Measurements from ENCODE around the gene SLC22A2. TPM values are rescaled to one million over a fixed set of nuclear protein-coding genes. Genes with fewer than 3 reads are reported as not detected.

Gene SLC22A2
- total RNA-seq, 3 donors from 2014 or later: 0.16 TPM; not detected in 2

DNA sequence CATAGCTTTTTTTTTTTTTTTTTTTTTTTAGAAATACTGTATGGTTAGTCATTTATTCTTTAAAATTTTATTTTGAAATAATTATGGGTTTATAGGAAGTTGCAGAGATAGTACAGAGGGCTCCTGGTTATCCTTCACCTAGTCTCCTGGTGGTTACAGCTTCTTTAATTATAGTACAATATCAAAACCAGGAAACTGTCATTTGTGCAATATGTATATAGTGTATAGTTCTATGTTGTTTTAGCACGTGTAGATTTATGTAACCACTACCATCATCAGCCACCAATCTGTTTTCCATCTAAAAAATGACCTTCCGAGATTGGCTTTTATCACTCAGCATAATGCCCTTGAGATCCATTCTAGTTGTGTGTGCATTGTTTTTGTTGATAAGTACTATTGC, 54.7 kb downstream of the SLC22A2 start:
- H3K36me3 ChIP-seq (ENCODE audit: low read depth): no peaks in the 10 kb centered on the region
- intact Hi-C loops (cut with DNase I, micrococcal nuclease): no loop called here
- peaks cover 9% of the 10 kb centered on the region for H3K4me1 ChIP-seq (ENCODE audit: low read depth)
- TF ChIP-seq, protein P1, sequence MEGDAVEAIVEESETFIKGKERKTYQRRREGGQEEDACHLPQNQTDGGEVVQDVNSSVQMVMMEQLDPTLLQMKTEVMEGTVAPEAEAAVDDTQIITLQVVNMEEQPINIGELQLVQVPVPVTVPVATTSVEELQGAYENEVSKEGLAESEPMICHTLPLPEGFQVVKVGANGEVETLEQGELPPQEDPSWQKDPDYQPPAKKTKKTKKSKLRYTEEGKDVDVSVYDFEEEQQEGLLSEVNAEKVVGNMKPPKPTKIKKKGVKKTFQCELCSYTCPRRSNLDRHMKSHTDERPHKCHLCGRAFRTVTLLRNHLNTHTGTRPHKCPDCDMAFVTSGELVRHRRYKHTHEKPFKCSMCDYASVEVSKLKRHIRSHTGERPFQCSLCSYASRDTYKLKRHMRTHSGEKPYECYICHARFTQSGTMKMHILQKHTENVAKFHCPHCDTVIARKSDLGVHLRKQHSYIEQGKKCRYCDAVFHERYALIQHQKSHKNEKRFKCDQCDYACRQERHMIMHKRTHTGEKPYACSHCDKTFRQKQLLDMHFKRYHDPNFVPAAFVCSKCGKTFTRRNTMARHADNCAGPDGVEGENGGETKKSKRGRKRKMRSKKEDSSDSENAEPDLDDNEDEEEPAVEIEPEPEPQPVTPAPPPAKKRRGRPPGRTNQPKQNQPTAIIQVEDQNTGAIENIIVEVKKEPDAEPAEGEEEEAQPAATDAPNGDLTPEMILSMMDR (IDR thresholded peaks at IDR 0.05): no peak
- DNase-seq (no peak), ATAC-seq (peak; percentile 52)
- H3K9me3 ChIP-seq: no peaks in the 10 kb centered on the region
- no peak overlapping the region for H3K4me3 ChIP-seq

DNA sequence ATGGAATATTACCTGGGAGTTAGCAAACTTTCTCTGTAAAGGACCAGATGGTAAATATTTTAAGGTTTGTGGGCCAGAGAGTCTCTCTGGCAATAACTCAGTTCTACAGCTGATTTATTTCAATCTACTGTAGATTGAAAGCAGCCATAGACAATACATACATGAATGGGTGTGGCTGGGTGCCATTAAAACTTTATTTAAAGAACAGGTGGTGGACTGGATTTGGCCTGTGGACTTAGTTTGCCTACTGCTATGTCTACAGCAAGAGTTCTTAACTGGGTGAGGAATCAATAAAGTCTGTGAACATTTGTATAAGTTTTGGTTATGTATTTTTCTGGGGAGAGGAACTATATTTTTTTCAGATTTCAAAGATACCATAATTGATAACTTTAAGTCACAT, 55.1 kb downstream of the SLC22A2 start:
- peak in 1 of 3 donors; percentile 46 for DNase-seq
- Histone ChIP-seq H3K4me1 (ENCODE audit: low read depth) (peaks cover 9% of the 10 kb centered on the region), H3K4me3 (no peak overlapping the region), H3K36me3 (ENCODE audit: low read depth) (no peaks in the 10 kb centered on the region), H3K9me3 (no peaks in the 10 kb centered on the region)
- peak; percentile 77 for ATAC-seq
- intact Hi-C loops (cut with DNase I, micrococcal nuclease): no loop called here
- TF ChIP-seq, protein P1 (IDR thresholded peaks at IDR 0.05): no peak

DNA sequence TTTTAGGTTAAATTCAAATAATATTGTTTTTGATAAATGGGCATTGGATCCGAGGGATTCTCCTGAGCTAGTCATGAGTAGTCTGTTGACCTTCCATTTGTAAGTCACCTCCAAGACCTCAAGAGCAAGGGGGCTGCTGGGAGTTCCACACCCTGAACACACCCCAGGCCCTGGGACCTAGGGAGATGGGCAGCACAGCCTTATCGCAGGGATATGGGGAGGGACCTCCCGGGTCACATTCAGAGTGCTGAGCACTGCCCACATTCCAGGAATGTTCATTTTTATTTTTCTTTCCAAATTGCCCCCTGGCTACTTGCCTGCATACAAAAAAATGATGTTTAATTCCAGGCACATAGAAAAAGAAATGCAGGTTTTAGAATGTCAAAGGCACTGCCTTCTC, 55.5 kb downstream of the SLC22A2 start:
- DNase-seq (no peak), ATAC-seq (no peak)
- Histone ChIP-seq H3K4me1 (ENCODE audit: low read depth) (peaks cover 14% of the 10 kb centered on the region), H3K36me3 (ENCODE audit: low read depth) (no peaks in the 10 kb centered on the region), H3K9me3 (no peaks in the 10 kb centered on the region), H3K4me3 (no peak overlapping the region)
- intact Hi-C loops (cut with DNase I, micrococcal nuclease): no loop called here
- TF ChIP-seq, protein P1 (IDR thresholded peaks at IDR 0.05): no peak

DNA sequence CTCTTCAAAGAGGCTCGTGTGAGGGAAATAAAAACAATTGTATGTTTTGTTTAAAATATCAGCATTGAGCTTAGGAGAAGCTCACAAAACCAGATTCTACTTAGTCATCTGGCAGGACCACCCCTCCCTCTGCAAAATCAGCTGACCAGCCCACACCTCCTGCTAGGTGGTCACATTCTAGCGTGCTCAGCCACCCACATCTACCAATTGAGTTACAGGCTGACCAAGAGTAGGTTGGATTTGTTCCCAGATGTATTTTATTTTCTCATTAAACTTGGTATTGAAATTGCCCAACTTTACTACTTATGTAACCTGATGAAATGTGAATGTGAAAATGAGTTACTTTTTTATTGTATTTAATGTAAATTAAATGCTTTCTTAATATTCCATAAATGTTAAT, 56.2 kb downstream of the SLC22A2 start:
- no peaks in the 10 kb centered on the region for H3K36me3 ChIP-seq (ENCODE audit: low read depth)
- TF ChIP-seq, protein P1 (IDR thresholded peaks at IDR 0.05): no peak
- no peaks in the 10 kb centered on the region for H3K9me3 ChIP-seq
- H3K4me1 ChIP-seq (ENCODE audit: low read depth): peaks cover 14% of the 10 kb centered on the region
- intact Hi-C loops (cut with DNase I, micrococcal nuclease): no loop called here
- H3K4me3 ChIP-seq: no peak overlapping the region
- DNase-seq (no peak), ATAC-seq (no peak)

DNA sequence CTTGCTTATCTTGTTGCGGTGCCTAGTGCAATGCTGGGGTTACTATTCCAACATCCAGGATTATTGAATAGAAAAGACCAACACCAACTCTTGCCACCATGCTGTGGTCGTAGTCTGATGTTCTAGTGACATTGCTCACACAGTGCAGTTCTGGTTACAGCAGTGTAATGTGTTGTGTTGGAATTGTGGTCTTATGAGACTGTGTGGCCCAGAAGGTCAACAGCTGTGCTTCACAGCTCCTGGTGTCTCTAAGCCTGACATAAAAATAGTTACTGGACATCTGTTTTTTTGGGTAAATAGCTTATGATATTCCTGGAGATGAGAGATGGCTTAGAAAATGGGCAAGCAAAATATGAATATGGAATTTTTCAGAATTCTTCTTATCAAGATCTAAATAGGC, 57.6 kb downstream of the SLC22A2 start:
- TF ChIP-seq, protein P1 (IDR thresholded peaks at IDR 0.05): no peak
- intact Hi-C loops (cut with DNase I, micrococcal nuclease): no loop called here
- Histone ChIP-seq H3K4me1 (ENCODE audit: low read depth) (peaks cover 14% of the 10 kb centered on the region), H3K4me3 (no peak overlapping the region), H3K9me3 (no peaks in the 10 kb centered on the region), H3K36me3 (ENCODE audit: low read depth) (no peaks in the 10 kb centered on the region)
- ATAC-seq: no peak
- DNase-seq: no peak

DNA sequence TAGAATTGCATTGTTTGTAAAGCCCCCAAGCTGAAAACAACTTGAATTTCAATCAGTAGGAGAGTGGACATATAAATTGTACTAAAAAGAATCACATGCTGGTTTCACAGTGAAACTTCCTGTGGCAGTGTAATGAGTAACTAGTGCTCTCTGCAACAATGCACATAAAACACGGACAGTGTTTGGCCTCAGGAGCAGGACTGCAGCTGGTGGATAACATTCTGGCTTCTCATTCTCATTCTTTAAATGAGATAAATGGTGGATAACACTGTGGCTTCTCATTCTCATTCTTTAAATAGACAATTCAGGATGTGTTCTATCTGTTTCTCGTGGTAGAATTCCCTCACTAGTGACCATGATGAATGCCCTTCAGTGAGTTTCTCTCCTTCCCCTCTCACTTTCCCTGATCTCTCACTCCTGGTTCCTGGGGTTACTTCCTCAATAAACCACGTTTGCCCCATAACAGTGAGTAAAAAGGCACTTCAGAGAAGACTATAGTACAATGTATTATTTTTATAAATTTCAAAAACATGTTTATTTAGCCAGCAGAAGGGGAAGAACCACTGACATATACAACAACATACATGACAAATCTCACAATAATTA, 59.9 kb downstream of the SLC22A2 start:
- Histone ChIP-seq H3K9me3 (peaks cover 16% of the 10 kb centered on the region), H3K4me1 (ENCODE audit: low read depth) (peaks cover 14% of the 10 kb centered on the region), H3K4me3 (no peak overlapping the region), H3K36me3 (ENCODE audit: low read depth) (no peaks in the 10 kb centered on the region)
- ATAC-seq (peak; percentile 94), DNase-seq (peak in 1 of 3 donors; percentile 62)
- TF ChIP-seq, protein P1 (IDR thresholded peaks at IDR 0.05): no peak
- intact Hi-C loops (cut with DNase I, micrococcal nuclease): no loop called here
